OCI-LY7 (cell line): ENCODE data around the gene CDK17.

ENCODE experiments used
- EZH2phosphoT487 ChIP-seq: fragments of 200-600 bp; sonication (generic); IDR thresholded peaks from 2 replicates; pipeline ENCODE4 v1.6.1; 2018; ENCODE audit warnings: low read depth, borderline replicate concordance, mild to moderate bottlenecking, mixed run types, antibody characterized with exemption, low read length, moderate library complexity, mixed read lengths
- TF ChIP-seq, protein P1 (sequence below): fragments of 200-600 bp; sonication (generic); conservative IDR thresholded peaks from 2 replicates; pipeline ENCODE4 v1.5.1; 2014; ENCODE audit warnings: mild to moderate bottlenecking, antibody characterized with exemption, low read length, moderate library complexity, mixed read lengths

DNA sequence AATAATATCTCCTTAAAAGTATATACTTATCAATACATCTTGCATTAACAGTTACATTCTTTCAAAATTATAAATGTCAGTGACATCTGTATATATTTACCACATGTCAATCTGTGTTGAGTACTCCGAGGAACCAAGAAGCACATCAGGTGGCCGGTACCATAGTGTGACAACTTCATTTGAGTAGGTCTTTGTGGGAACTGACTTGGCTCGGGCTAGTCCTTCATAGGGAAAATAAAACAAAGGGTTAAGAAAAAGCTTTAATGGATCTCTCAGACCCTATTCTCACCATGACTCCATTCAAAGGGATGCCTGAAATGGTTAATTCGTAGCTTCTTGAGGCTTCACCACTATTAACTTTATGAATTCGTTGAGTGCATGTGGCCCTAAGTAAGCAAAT, 111.2 kb downstream of the CDK17 start:
- TF ChIP-seq, protein P1, sequence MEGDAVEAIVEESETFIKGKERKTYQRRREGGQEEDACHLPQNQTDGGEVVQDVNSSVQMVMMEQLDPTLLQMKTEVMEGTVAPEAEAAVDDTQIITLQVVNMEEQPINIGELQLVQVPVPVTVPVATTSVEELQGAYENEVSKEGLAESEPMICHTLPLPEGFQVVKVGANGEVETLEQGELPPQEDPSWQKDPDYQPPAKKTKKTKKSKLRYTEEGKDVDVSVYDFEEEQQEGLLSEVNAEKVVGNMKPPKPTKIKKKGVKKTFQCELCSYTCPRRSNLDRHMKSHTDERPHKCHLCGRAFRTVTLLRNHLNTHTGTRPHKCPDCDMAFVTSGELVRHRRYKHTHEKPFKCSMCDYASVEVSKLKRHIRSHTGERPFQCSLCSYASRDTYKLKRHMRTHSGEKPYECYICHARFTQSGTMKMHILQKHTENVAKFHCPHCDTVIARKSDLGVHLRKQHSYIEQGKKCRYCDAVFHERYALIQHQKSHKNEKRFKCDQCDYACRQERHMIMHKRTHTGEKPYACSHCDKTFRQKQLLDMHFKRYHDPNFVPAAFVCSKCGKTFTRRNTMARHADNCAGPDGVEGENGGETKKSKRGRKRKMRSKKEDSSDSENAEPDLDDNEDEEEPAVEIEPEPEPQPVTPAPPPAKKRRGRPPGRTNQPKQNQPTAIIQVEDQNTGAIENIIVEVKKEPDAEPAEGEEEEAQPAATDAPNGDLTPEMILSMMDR = no peak
- no peak for TF ChIP-seq EZH2phosphoT487
